CD14-positive monocyte (primary cell): ENCODE data around the gene GNS. TPM values are rescaled to one million over a fixed set of nuclear protein-coding genes. Genes with fewer than 3 reads are reported as not detected.

Source experiments
- DNase-seq, 3 donors: peaks; one replicate each; pipeline ENCODE4 v3.0.0-alpha.2; 2011 to 2022
- H2AFZ ChIP-seq: 2 replicates; pipeline ENCODE4 v1.6.0; 2012; ENCODE audit warnings: mild to moderate bottlenecking, low read depth, low read length, inconsistent platforms; ENCODE audit not compliant: insufficient read depth, poor library complexity, severe bottlenecking
- H3K27ac ChIP-seq, 2 donors: 1 replicate in 1 of 2; 2 replicates in 1 of 2; pipeline ENCODE4 v1.5.1; 2012 to 2013; ENCODE audit warnings: low read length in 2 of 2, control low read depth in 1 of 2, inconsistent platforms in 1 of 2, low read depth in 1 of 2, mild to moderate bottlenecking in 1 of 2
- H3K27me3 ChIP-seq, 2 donors: one replicate each; pipeline versions ENCODE4 v1.6.0 to v1.6.1; 2011 to 2013; ENCODE audit warnings: low read length in 2 of 2; ENCODE audit not compliant: control insufficient read depth in 2 of 2, insufficient read depth in 2 of 2
- H3K36me3 ChIP-seq, 2 donors: replicated peaks in 1 of 2; 1 replicate in 1 of 2; 2 replicates in 1 of 2; pipeline versions ENCODE4 v1.5.1 to v1.6.1; 2012 to 2013; ENCODE audit warnings: low read length in 2 of 2, control low read depth in 1 of 2, inconsistent platforms in 1 of 2, mild to moderate bottlenecking in 1 of 2; ENCODE audit not compliant: insufficient read depth in 2 of 2, control insufficient read depth in 1 of 2
- H3K4me1 ChIP-seq, 2 donors: 1 replicate in 1 of 2; 2 replicates in 1 of 2; pipeline versions ENCODE4 v1.5.1 to v1.6.1; 2012 to 2013; ENCODE audit warnings: low read length in 2 of 2, control low read depth in 1 of 2, inconsistent platforms in 1 of 2, mild to moderate bottlenecking in 1 of 2, moderate library complexity in 1 of 2; ENCODE audit not compliant: insufficient read depth in 2 of 2, control insufficient read depth in 1 of 2
- H3K4me2 ChIP-seq: replicated peaks from 2 replicates; pipeline ENCODE3; 2012; ENCODE audit warnings: low read length, moderate library complexity, mild to moderate bottlenecking; ENCODE audit not compliant: poor library complexity, severe bottlenecking; ENCODE audit errors: extremely low read depth
- H3K4me3 ChIP-seq, 3 experiments: fragments of 200-600 bp in 1 of 3; sonication (generic) in 1 of 3; replicated peaks in 1 of 3; 1 replicate in 2 of 3; 2 replicates in 1 of 3; pipeline ENCODE4 v1.5.1; 2011 to 2013; ENCODE audit warnings: low read length in 3 of 3, mild to moderate bottlenecking in 3 of 3, control low read depth in 2 of 3, low read depth in 2 of 3, inconsistent platforms in 1 of 3, moderate library complexity in 1 of 3
- H3K79me2 ChIP-seq: 2 replicates; pipeline ENCODE4 v1.6.0; 2012; ENCODE audit warnings: mild to moderate bottlenecking, control low read depth, inconsistent platforms, low read length, moderate library complexity; ENCODE audit not compliant: insufficient read depth
- H3K9ac ChIP-seq: 2 replicates; pipeline ENCODE4 v1.6.0; 2017; ENCODE audit warnings: low read length, mild to moderate bottlenecking; ENCODE audit not compliant: insufficient read depth, poor library complexity, severe bottlenecking
- H3K9me3 ChIP-seq, 2 donors: replicated peaks in 1 of 2; 1 replicate in 1 of 2; 2 replicates in 1 of 2; pipeline versions ENCODE4 v1.5.1 to v1.6.1; 2012 to 2013; ENCODE audit warnings: low read length in 2 of 2, control low read depth in 1 of 2; ENCODE audit not compliant: control insufficient read depth in 1 of 2, insufficient read depth in 1 of 2
- H4K20me1 ChIP-seq: 2 replicates; pipeline ENCODE4 v1.6.0; 2012; ENCODE audit warnings: mild to moderate bottlenecking, low read length, control low read depth, moderate library complexity; ENCODE audit not compliant: insufficient read depth
- H3K27ac Mint-ChIP-seq, 7 donors: one replicate each; pipeline ENCODE4 v1.8.0; 2020; ENCODE audit warnings: mild to moderate bottlenecking in 7 of 7, mixed read lengths in 7 of 7, moderate library complexity in 6 of 7, inconsistent platforms in 2 of 7
- H3K27me3 Mint-ChIP-seq, 3 donors: one replicate each; pipeline ENCODE4 v1.8.0; 2021 to 2022; ENCODE audit warnings: low read depth in 3 of 3, mild to moderate bottlenecking in 3 of 3, mixed read lengths in 3 of 3, moderate library complexity in 3 of 3, inconsistent platforms in 1 of 3
- H3K36me3 Mint-ChIP-seq, 2 donors: one replicate each; pipeline ENCODE4 v1.8.0; 2020; ENCODE audit warnings: mixed read lengths in 2 of 2, inconsistent platforms in 1 of 2, mild to moderate bottlenecking in 1 of 2
- H3K4me1 Mint-ChIP-seq: one replicate; pipeline ENCODE4 v1.8.0; 2020; ENCODE audit warnings: mild to moderate bottlenecking, mixed read lengths
- H3K4me3 Mint-ChIP-seq, 2 donors: one replicate each; pipeline ENCODE4 v1.8.0; 2020; ENCODE audit warnings: mild to moderate bottlenecking in 2 of 2, mixed read lengths in 2 of 2, moderate library complexity in 1 of 2
- H3K9me3 Mint-ChIP-seq, 7 donors: one replicate each; pipeline ENCODE4 v1.8.0; 2020 to 2022; ENCODE audit warnings: mixed read lengths in 7 of 7, mild to moderate bottlenecking in 6 of 7, moderate library complexity in 6 of 7, inconsistent platforms in 2 of 7
- CTCF ChIP-seq: fragments of 200-600 bp; IDR thresholded peaks from one replicate; pipeline ENCODE4 v1.8.0; 2022; ENCODE audit warnings: antibody characterized with exemption, mild to moderate bottlenecking
- WGBS: methylation state at CpG from one replicate; pipeline ENCODE4 v1.1.5; 2013; ENCODE audit warnings: missing lambda C conversion rate; ENCODE audit not compliant: insufficient coverage; 5-methylcytosine and 5-hydroxymethylcytosine counted together
- intact Hi-C, 2 donors: fragments of 100-400 bp; cut with micrococcal nuclease; formaldehyde crosslinking; loops; one replicate each; pipeline versions ENCODE4 v1.15.0 to v1.15.1; 2023
- polyA plus RNA-seq, 3 donors: library from polyadenylated mRNA; depleted of rRNA in 1 of 3; unstranded in 2 of 3; stranded (reverse) in 1 of 3; fragments of 300-500 nt in 2 of 3; fragments of >200 nt in 1 of 3; fragmentation: Illumina TruSeq in 2 of 3; gene quantifications; 1 replicate in 2 of 3; 2 replicates in 1 of 3; pipeline ENCODE4 v1.2.3, GENCODE V29; 2012 to 2021

GNS gene
- polyA plus RNA-seq, 3 donors, result 103 to 274 (median 203) TPM

GRCh38 chr12:64743206-64743605 lies 16.0 kb downstream of the GNS start:
- H3K27me3 ChIP-seq, result no peaks in the 10 kb centered on the region
- Mint-ChIP-seq H3K36me3 (peaks cover 81 to 83% of the 10 kb centered on the region in 2 donors), H3K4me3 (no peak overlapping the region), H3K27me3 (peaks cover 0 to 2% (median 0%) of the 10 kb centered on the region in 3 donors), H3K4me1 (peaks cover 85% of the 10 kb centered on the region), H3K27ac (peak overlapping the region in 3 of 7 donors; percentile 18 to 37 (median 25)), H3K9me3 (no peaks in the 10 kb centered on the region)
- H3K9me3 ChIP-seq, result no peaks in the 10 kb centered on the region
- peak in 1 of 3 donors; percentile 14 for DNase-seq
- no peak overlapping the region for H3K4me2 ChIP-seq
- no peak overlapping the region for H3K4me3 ChIP-seq
- TF ChIP-seq CTCF, result no peak
- no peak overlapping the region for H2AFZ ChIP-seq
- intact Hi-C loops, result no loop called here
- peaks cover 50% of the 10 kb centered on the region for H3K79me2 ChIP-seq
- H4K20me1 ChIP-seq, result no peaks in the 10 kb centered on the region
- H3K27ac ChIP-seq, result peak overlapping the region in 1 of 2 donors; percentile 59
- H3K9ac ChIP-seq, result no peak overlapping the region
- no CpG with 5 or more reads among the region's 3 CpGs for WGBS
- H3K4me1 ChIP-seq, result peaks cover 78 to 82% of the 10 kb centered on the region in 2 donors
- peaks cover 54 to 57% of the 10 kb centered on the region in 2 donors for H3K36me3 ChIP-seq

GRCh38 chr12:64742416-64742815 lies 16.8 kb downstream of the GNS start:
- no peak overlapping the region for H3K4me3 ChIP-seq
- Mint-ChIP-seq H3K4me1 (peaks cover 82% of the 10 kb centered on the region), H3K36me3 (peaks cover 82 to 85% of the 10 kb centered on the region in 2 donors), H3K27me3 (peaks cover 0 to 2% (median 0%) of the 10 kb centered on the region in 3 donors), H3K4me3 (no peak overlapping the region), H3K9me3 (no peaks in the 10 kb centered on the region), H3K27ac (peak overlapping the region in 5 of 7 donors; percentile 41 to 90 (median 77))
- no peak overlapping the region for H3K9ac ChIP-seq
- intact Hi-C loops, result no loop called here
- no peak overlapping the region for H3K4me2 ChIP-seq
- no peak for TF ChIP-seq CTCF
- WGBS, result no CpG with 5 or more reads among the region's 3 CpGs
- peaks cover 70 to 74% of the 10 kb centered on the region in 2 donors for H3K4me1 ChIP-seq
- DNase-seq, result peak in 1 of 3 donors; percentile 51
- H3K27ac ChIP-seq, result peak overlapping the region in 1 of 2 donors; percentile 59
- H4K20me1 ChIP-seq, result no peaks in the 10 kb centered on the region
- no peaks in the 10 kb centered on the region for H3K27me3 ChIP-seq
- H3K36me3 ChIP-seq, result peaks cover 61 to 65% of the 10 kb centered on the region in 2 donors
- peaks cover 43% of the 10 kb centered on the region for H3K79me2 ChIP-seq
- no peaks in the 10 kb centered on the region for H3K9me3 ChIP-seq
- H2AFZ ChIP-seq, result no peak overlapping the region
